Fibroblast of the aortic adventitia (primary cell): Measurements from ENCODE around the gene CRYZ. TPM values are rescaled to one million over a fixed set of nuclear protein-coding genes. Genes with fewer than 3 reads are reported as not detected.
"Not testable (repeated sequence)": the region's sequence is repeated elsewhere in the genome, so short reads cannot be mapped to it uniquely, and the experiment has no call there.

ENCODE experiments used
- DNase-seq: peaks from one replicate; pipeline ENCODE4 v3.0.0-alpha.2; 2010; ENCODE audit warnings: low read depth
- H3K4me3 ChIP-seq: 2 replicates; pipeline ENCODE4 v1.5.1; 2011; ENCODE audit warnings: low read depth, mild to moderate bottlenecking, control low read depth, low read length, moderate library complexity
- total RNA-seq: library from RNA; depleted of rRNA; stranded (reverse); fragments of >200 nt; gene quantifications from 2 replicates; pipeline ENCODE4 v1.2.3, GENCODE V29; 2012; ENCODE audit warnings: low replicate concordance
- TF ChIP-seq, protein P1 (sequence below): IDR thresholded peaks from 2 replicates; pipeline ENCODE4 v1.5.1; 2011; ENCODE audit warnings: mild to moderate bottlenecking, low read length, control low read depth, inconsistent platforms; ENCODE audit not compliant: insufficient read depth

The CRYZ gene
- total RNA-seq, 1 donor: 51.3 TPM

DNA sequence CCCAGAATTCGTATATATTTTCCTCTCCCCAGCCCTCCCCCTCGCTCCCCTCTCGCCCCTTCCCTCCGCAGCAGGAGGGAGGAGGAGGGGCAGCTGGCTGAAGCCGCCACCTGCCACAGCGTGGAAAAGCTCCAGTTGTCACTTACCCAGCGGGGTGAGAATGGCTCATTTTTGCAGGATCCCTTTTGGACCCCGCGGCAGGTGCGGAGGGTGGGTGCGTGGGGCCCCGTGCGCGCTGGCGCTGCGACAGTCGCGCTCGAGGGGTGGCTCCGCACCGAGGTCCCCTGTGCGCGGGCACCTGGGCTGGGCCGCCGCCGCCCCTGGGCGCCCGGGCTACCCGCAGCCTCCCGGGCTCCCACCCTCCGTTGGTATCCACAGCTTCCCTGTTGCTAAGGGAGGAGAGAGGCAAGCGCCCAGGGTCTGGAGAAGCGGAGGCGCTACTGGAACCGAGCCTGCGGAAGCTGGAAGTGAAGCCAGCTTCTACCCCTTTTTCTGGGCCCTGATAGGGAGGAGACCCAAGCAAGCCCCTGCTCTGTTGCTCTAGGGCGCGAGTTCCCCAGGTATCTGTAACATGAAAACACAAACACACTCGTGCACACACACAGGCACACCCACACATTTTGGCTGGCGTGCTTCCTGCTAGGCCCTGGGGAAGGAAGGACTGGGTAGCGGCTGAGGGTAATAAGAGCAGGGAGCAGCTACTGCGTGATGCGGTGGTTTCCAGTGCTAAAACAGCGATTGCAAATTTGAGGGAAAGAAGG lies 59.3 kb downstream of the CRYZ start, which contains the start of gene ERICH3:
ERICH3 (minus strand) TSS at position 442 of the 761 bp plus-strand sequence; CDS start at position 169, 273 bp downstream.
- TF ChIP-seq, protein P1, sequence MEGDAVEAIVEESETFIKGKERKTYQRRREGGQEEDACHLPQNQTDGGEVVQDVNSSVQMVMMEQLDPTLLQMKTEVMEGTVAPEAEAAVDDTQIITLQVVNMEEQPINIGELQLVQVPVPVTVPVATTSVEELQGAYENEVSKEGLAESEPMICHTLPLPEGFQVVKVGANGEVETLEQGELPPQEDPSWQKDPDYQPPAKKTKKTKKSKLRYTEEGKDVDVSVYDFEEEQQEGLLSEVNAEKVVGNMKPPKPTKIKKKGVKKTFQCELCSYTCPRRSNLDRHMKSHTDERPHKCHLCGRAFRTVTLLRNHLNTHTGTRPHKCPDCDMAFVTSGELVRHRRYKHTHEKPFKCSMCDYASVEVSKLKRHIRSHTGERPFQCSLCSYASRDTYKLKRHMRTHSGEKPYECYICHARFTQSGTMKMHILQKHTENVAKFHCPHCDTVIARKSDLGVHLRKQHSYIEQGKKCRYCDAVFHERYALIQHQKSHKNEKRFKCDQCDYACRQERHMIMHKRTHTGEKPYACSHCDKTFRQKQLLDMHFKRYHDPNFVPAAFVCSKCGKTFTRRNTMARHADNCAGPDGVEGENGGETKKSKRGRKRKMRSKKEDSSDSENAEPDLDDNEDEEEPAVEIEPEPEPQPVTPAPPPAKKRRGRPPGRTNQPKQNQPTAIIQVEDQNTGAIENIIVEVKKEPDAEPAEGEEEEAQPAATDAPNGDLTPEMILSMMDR: no peak
- DNase-seq: peak; percentile 15
- H3K4me3 ChIP-seq: peak within 1 kb of the TSS; percentile 46

DNA sequence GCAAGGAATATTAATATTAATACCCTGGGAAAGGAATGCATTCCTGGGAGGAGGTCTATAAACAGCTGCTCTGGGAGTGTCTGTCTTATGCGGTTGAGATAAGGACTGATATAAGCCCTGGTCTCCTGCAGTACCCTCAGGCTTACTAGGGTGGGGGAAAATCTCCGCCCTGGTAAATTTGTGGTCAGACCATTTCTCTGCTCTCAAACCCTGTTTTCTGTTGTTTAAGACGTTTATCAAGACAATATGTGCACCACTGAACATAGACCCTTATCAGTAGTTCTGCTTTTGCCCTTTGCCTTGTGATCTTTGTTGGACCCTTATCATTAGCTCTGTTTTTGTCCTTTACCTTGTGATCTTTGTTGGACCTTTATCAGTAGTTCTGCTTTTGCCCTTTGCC lies 62.0 kb downstream of the CRYZ start:
- DNase-seq: not testable (repeated sequence)

More for the DNA sequence above, 62.0 kb downstream of the CRYZ start:
- H3K4me3 ChIP-seq: not testable (repeated sequence)

Other genes starting within 250 kb of the CRYZ start
- gene LRRC53, start 220.4 kb downstream of the CRYZ start, total RNA-seq: not detected in 2 replicates
- not detected in 2 replicates for gene ERICH3, start 59.3 kb downstream of the CRYZ start, total RNA-seq
- 19.2 and 19.6 TPM in 2 replicates for gene TYW3, start 102 bp upstream of the CRYZ start, total RNA-seq